Prostate gland (tissue), 2 donors: Measurements from ENCODE around the gene UBC. TPM values are rescaled to one million over a fixed set of nuclear protein-coding genes. Genes with fewer than 3 reads are reported as not detected.
"Not testable (repeated sequence)": the region's sequence is repeated elsewhere in the genome, so short reads cannot be mapped to it uniquely, and the experiment has no call there.

ENCODE experiments used
- DNase-seq: peaks from one replicate; pipeline ENCODE4 v3.0.0-alpha.2; 2019; ENCODE audit warnings: low spot score
- H3K27ac ChIP-seq, 2 donors: fragments of 200-600 bp; sonication (generic); 2 replicates each; pipeline ENCODE4 v1.5.1; 2017 to 2019
- H3K27me3 ChIP-seq: fragments of 200-600 bp; sonication (generic); replicated peaks from 2 replicates; pipeline ENCODE4 v1.5.1; 2019; ENCODE audit not compliant: insufficient read depth
- H3K36me3 ChIP-seq, 2 donors: fragments of 200-600 bp; sonication (generic); 1 replicate in 1 of 2; 2 replicates in 1 of 2; pipeline versions ENCODE4 v1.5.1 to v1.8.1; 2017 to 2019
- H3K4me1 ChIP-seq: fragments of 200-600 bp; sonication (generic); replicated peaks from 2 replicates; pipeline ENCODE4 v1.5.1; 2019
- H3K4me3 ChIP-seq, 2 donors: fragments of 200-600 bp; sonication (generic); 2 replicates each; pipeline ENCODE4 v1.5.1; 2017 to 2019
- H3K9me3 ChIP-seq: fragments of 200-600 bp; sonication (generic); 2 replicates; pipeline ENCODE4 v1.5.1; 2017
- CTCF ChIP-seq, 4 experiments: fragments of 200-600 bp in 2 of 4; fragments of 450-650 bp in 2 of 4; sonication (generic) in 2 of 4; IDR thresholded peaks; 1 replicate in 3 of 4; 2 replicates in 1 of 4; pipeline ENCODE4 v1.5.1; 2016 to 2019; ENCODE audit warnings: antibody characterized with exemption in 4 of 4, mild to moderate bottlenecking in 2 of 4, moderate library complexity in 2 of 4
- POLR2A ChIP-seq: fragments of 450-650 bp; IDR thresholded peaks from one replicate; pipeline ENCODE4 v1.6.1; 2016; ENCODE audit warnings: antibody characterized with exemption, mild to moderate bottlenecking
- POLR2AphosphoS5 ChIP-seq: sonication (generic); formaldehyde crosslinking; IDR thresholded peaks from one replicate; pipeline ENCODE4 v1.6.1; 2017; ENCODE audit warnings: antibody characterized with exemption
- WGBS: methylation state at CpG from one replicate; pipeline ENCODE4 v1.1.5; 2018; 5-methylcytosine and 5-hydroxymethylcytosine counted together
- intact Hi-C: fragments of 100-400 bp; cut with DNase I; formaldehyde crosslinking; loops from one replicate; pipeline ENCODE4 v1.14.2; 2022
- total RNA-seq, 2 donors: library from RNA; depleted of rRNA; stranded (reverse); fragments of >200 nt; gene quantifications; one replicate each; pipeline ENCODE4 v1.1.0, GENCODE V29; 2016

The UBC gene
- total RNA-seq, 2 donors from 2014 or later = 854 to 1,154 TPM

GRCh38 chr12:124902916-124903315, 11.5 kb downstream of the UBC start:
- Histone ChIP-seq H3K4me1 (peaks cover 4% of the 10 kb centered on the region), H3K27ac (no peak overlapping the region), H3K4me3 (no peak overlapping the region), H3K27me3 (no peaks in the 10 kb centered on the region), H3K9me3 (no peaks in the 10 kb centered on the region), H3K36me3 (no peaks in the 10 kb centered on the region)
- DNase-seq = no peak
- WGBS = 94% methylated on average over 6 of the region's 6 CpGs
- no peak for TF ChIP-seq POLR2A
- no peak for TF ChIP-seq POLR2AphosphoS5
- TF ChIP-seq CTCF (IDR thresholded peaks at IDR 0.05) = no peak
- intact Hi-C loops = loop anchor here (5.0 to 10.0 kb wide), 2 partner anchors 128 to 866 kb away; no protein-coding TSS in a partner anchor

GRCh38 chr12:124901003-124901402, 13.4 kb downstream of the UBC start:
- WGBS = 76% methylated on average over 3 of the region's 3 CpGs
- H3K9me3 ChIP-seq = no peaks in the 10 kb centered on the region
- no peaks in the 10 kb centered on the region for H3K36me3 ChIP-seq
- H3K27me3 ChIP-seq = no peaks in the 10 kb centered on the region
- no peak for DNase-seq
- H3K27ac ChIP-seq = no peak overlapping the region
- H3K4me1 ChIP-seq = peaks cover 4% of the 10 kb centered on the region
- no peak for TF ChIP-seq POLR2A
- intact Hi-C loops = loop anchor here (5.0 to 10.0 kb wide), 2 partner anchors 126 to 864 kb away; no protein-coding TSS in a partner anchor
- no peak overlapping the region for H3K4me3 ChIP-seq

GRCh38 chr12:124900345-124900795, 14.1 kb downstream of the UBC start:
- DNase-seq, H3K4me1 ChIP-seq, H3K9me3 ChIP-seq, H3K27me3 ChIP-seq, H3K4me3 ChIP-seq, H3K27ac ChIP-seq, H3K36me3 ChIP-seq: not testable (repeated sequence)
- WGBS = 87% methylated on average over 8 of the region's 8 CpGs
- intact Hi-C loops = loop anchor here (5.0 to 10.0 kb wide), 2 partner anchors 126 to 863 kb away; no protein-coding TSS in a partner anchor

- Histone ChIP-seq H3K4me3 (no peak overlapping the region), H3K4me1 (no peaks in the 10 kb centered on the region), H3K9me3 (no peaks in the 10 kb centered on the region), H3K27me3 (no peaks in the 10 kb centered on the region), H3K27ac (no peak overlapping the region), H3K36me3 (no peaks in the 10 kb centered on the region)
- no peak for DNase-seq
- TF ChIP-seq CTCF (IDR thresholded peaks at IDR 0.05) = no peak
- no peak for TF ChIP-seq POLR2A
- TF ChIP-seq POLR2AphosphoS5 = no peak
- 41% methylated on average over 5 of the region's 5 CpGs for WGBS
- intact Hi-C loops = no loop called here
Measured at GRCh38 chr12:124898923-124899294, 15.5 kb downstream of the UBC start.

GRCh38 chr12:124898200-124898922, 16.1 kb downstream of the UBC start:
- DNase-seq = peak; percentile 40
- no peak overlapping the region for H3K27ac ChIP-seq

More at GRCh38 chr12:124898200-124898922, 16.1 kb downstream of the UBC start:
- 12% methylated on average over 18 of the region's 18 CpGs for WGBS
- H3K27me3 ChIP-seq = no peaks in the 10 kb centered on the region
- H3K4me3 ChIP-seq = no peak overlapping the region
- no peaks in the 10 kb centered on the region for H3K4me1 ChIP-seq
- H3K9me3 ChIP-seq = no peaks in the 10 kb centered on the region
- no peaks in the 10 kb centered on the region for H3K36me3 ChIP-seq
- intact Hi-C loops = no loop called here
- TF ChIP-seq CTCF (IDR thresholded peaks at IDR 0.05) (peak; percentile 10 to 61 (median 48)), POLR2A (no peak), POLR2AphosphoS5 (no peak)
